DND-41 (cell line): ENCODE measurements around the gene CSNK2A1.

Experiments
- CTCF ChIP-seq: IDR thresholded peaks from 2 replicates; pipeline ENCODE4 v1.5.1; 2012; ENCODE audit warnings: borderline replicate concordance, low read length, moderate library complexity, mild to moderate bottlenecking; ENCODE audit not compliant: poor library complexity, severe bottlenecking; ENCODE audit errors: extremely low read depth
- EZH2 ChIP-seq: IDR thresholded peaks from 3 replicates; pipeline ENCODE4 v1.6.1; 2012; ENCODE audit warnings: borderline replicate concordance, low read depth, mild to moderate bottlenecking, moderate library complexity, low read length, inconsistent platforms; ENCODE audit not compliant: severe bottlenecking

GRCh38 chr20:531608-532007, 12.0 kb downstream of the CSNK2A1 start:
- TF ChIP-seq CTCF (no peak), EZH2 (no peak)
